Astrocyte of the hippocampus (primary cell): ENCODE data around the gene CKLF.
"Not testable (repeated sequence)": the region's sequence is repeated elsewhere in the genome, so short reads cannot be mapped to it uniquely, and the experiment has no call there.

ENCODE experiments used
- DNase-seq: peaks from one replicate; pipeline ENCODE4 v3.0.0; 2011; ENCODE audit warnings: low read depth, low spot score

The CKLF gene

GRCh38 chr16:66568355-66568754 lies 16.0 kb downstream of the CKLF start:
- DNase-seq: no peak

DNA sequence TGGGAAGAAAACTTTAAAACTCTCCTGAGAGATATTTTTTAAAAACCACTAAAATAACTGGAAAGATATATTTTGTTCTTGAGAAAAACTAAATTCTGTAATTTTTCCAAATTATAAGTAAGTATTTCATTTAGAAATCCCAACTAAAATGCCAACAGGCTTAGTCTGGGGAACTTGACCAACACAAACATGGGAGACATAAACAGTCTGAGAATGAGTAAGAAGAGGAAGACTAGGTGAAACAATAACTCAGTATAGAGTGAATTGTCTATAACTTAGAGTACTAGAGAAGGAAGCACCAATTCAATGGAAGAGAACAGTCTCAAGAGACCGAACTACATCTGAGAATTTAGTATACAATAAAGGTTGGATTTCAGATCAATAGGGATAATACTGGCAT lies 16.8 kb downstream of the CKLF start:
- DNase-seq: peak; percentile 56

GRCh38 chr16:66569827-66570405 lies 17.5 kb downstream of the CKLF start:
- DNase-seq: peak; percentile 43

DNA sequence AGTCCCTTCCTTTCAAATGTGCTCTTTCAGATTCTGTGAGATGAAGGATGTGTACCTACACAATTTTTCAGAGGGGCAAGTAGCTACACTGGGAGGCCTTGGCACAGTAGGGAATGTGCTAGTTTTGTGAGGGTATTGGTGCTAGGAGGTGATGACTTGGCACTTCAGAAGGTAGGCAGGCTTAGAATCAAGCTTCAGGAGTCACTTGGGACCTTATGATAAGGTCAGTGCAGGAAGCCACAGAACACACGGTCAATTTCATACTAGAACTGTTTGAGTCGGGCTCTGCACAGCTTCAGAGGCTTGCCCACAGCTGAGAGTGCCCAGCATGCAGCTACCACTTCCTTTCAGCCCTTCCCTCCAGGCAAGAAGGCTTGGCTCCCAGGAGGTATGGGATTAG lies 20.0 kb downstream of the CKLF start:
- DNase-seq: no peak

DNA sequence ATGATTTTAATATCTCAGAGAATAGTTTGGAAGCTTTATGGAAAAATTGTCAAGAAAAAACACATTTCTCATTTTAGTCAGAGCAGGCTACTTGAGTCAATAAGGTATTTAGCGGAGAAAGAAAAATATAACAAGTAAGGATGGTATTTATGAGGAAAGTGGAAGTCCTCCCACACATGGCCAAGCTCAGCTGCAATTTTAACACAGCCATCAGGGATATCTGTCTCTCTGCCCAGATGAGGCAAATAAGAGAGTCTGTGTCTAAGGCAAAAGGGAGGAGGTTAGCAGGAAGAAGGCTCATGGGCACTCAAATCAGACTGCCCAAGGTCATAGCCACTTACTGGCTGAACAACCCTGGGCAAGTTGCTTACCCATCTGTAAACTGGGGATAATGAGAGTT lies 21.7 kb downstream of the CKLF start:
- DNase-seq: no peak

DNA sequence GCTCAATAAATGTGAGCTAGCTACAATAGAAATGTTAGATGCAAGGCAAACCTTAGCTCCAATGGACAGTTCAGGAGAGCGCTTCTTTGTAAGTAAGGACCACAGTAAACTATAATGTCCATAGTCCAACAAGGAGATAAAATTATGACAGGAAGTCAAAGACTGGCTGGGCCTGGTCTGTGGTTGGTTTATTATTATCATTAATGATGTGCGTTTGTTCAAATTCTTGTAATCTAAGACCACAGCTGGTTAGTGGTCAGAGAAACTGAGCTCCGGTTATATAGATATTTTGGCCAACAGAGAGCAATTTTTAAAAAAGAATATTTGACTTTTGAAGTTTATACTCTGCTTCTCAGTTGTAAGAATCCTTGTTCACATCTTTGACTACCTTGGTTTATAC lies 22.2 kb downstream of the CKLF start:
- DNase-seq: no peak

DNA sequence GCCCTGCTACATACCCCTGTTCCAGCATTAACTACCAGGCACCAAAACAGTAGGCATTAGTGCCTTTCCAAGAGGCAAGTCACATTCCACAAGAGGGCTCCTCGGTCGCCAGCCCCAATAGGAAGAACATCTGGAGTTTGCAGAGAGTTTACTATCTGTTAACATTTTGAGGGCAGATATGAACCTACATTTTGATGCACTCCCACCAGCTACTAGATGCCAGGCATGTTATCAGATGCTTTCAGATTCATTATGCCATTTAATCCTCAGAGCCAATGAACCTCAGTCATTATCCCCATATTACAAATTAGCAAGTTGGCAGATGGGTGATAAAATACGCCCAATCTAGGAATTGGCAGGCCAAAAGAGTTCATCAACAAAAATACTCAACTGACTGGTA lies 22.7 kb downstream of the CKLF start:
- no peak for DNase-seq

DNA sequence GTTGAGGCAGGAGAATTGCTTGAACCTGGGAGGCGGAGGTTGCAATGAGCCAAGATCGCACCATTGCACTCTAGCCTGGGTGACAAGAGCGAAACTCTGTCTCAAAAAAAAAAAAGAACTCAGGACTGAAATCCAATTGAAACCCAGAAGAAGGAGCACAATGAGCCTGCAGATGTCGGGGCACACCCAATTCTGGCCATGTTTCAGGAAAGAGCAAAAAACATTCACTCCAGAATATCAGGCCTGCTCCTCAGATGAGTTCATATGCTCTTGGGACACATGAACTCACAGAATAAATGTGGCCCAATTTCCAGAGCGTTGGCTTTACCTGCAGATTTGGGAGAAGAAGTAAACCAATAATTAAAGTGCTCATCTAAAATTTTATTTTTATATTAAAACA lies 23.9 kb downstream of the CKLF start:
- no peak for DNase-seq

- peak; percentile 26 for DNase-seq
These were observed 26.5 kb downstream of the CKLF start, which contains the start of gene CMTM2 for GRCh38 chr16:66578651-66579531. Gene CMTM2 (plus strand): TSS chr16:66579463. CDS start chr16:66579608, 145 bp downstream.

- DNase-seq: peak; percentile 75
These were observed 28.3 kb downstream of the CKLF start for GRCh38 chr16:66580605-66581209.

DNA sequence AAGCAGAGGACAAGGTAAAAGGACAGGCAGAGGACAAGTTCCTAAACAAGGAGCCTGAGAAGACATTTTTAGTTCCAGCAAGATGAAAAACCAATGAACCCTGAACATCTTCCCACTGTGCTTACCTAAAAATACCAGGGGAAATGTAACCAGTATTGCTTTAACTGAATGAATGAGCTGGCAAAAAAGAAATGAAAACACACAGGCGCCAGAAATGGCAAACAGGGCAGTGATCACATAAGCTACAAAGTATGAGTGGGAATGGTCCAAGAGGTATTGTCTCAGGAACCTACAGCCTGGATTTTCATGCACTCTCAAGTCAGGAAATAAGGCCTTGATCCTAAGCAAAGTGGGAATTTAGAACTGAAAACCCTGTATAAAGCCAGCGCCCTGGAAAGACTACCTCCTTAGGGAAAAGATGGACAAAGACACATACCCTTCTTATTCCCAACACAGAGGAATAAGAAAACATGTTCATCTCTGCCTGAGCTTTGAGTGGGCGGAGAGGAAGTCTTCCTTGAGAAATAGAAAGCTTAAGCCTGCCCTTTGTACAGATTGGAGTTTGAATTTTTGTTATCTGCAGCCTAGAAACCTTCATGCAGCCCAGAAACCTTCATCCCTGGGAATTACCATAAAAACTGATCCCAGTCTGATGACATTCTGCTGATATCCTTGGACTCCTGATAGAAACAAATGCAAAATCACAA lies 29.0 kb downstream of the CKLF start:
- DNase-seq: peak; percentile 46

GRCh38 chr16:66585481-66586239 lies 33.3 kb downstream of the CKLF start:
- no peak for DNase-seq

DNA sequence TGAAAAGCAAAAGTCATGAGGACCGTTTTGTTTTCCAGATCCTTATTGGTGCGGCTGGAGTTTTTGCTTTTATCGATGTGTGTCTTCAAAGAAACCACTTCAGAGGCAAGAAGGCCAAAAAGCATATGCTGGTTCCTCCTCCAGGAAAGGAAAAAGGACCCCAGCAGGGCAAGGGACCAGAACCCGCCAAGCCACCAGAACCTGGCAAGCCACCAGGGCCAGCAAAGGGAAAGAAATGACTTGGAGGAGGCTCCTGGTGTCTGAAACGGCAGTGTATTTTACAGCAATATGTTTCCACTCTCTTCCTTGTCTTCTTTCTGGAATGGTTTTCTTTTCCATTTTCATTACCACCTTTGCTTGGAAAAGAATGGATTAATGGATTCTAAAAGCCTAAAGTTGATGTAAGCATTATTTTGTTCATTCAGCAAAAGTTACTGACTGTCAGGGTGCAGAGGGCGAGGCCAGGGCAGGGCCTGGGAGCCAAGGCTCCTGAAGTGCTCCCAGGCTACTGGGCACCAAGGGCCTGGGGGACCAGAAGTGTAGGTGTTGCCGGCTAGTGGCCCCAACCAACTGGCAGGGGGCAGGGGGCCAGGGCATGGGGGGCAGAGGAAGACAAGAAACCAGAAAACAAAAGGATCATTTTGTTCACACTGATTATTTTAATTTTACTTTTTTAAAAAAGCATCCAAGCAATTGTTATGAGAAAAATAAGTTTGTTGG lies 35.7 kb downstream of the CKLF start:
- no peak for DNase-seq

DNA sequence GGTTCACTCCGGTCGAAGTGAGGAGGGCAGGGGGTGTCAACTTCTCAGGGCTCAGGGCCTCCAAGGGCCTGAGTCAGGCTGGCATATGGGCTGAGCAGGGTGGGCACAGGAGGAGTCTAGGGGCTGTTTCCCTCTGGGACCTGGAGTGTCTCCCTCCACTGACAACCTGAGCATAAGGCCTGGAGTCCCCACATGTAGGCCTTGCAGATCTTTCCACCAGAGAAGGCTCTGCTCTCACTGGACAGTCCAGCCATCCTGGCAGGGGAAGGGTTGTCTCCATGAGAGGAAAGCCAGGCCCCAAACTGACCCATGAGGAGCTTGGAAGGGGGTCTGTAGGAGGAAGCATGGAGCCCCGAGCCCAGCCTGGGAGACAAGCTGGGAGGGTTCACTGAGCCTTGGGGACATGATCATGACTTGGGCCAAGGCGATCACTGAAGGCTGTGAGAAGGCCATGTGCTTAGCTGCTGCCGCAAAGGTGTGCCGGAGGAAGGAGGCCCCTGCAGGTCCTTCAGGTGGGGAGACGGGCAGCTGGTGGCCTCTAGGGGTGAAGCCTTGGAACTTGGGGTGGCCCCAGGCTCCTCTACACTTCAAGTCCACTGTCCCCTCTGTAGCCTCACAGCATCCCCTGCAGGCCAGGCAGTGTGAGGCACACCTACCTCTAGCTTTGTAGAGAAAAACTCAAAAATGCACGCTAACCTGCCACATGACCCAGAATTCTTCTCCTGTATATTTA lies 36.8 kb downstream of the CKLF start:
- DNase-seq: peak; percentile 15

GRCh38 chr16:66590322-66590721 lies 37.9 kb downstream of the CKLF start:
- DNase-seq: no peak

DNA sequence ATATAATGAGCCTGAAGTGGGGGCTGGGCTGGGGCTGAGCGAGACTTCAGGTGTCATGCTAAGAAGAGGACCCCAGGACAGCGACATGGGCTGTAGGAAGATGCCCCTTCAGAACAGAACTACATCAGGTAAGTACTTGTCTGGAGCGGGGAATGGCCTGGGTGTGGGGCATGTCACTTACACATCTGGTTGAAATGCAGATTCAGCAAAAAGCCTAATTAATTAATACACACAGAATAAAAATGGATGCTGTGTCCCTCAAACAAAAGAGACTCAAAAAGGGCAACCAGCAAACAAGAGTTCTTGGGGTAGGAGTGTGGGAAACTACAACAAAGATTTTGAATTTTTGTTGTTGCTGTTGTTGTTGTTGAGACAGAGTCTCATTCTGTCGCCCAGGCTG lies 38.6 kb downstream of the CKLF start:
- no peak for DNase-seq

GRCh38 chr16:66592241-66592640 lies 39.9 kb downstream of the CKLF start:
- no peak for DNase-seq

GRCh38 chr16:66592814-66593213 lies 40.4 kb downstream of the CKLF start:
- no peak for DNase-seq

- no peak for DNase-seq
These were observed 42.4 kb downstream of the CKLF start for GRCh38 chr16:66594739-66595138.

- DNase-seq: not testable (repeated sequence)
These were observed 44.2 kb downstream of the CKLF start for GRCh38 chr16:66596559-66596958.
